T-helper 17 cell (primary cell): Measurements from ENCODE around the gene RPS2. TPM values are rescaled to one million over a fixed set of nuclear protein-coding genes. Genes with fewer than 3 reads are reported as not detected.
"Not testable (repeated sequence)": the region's sequence is repeated elsewhere in the genome, so short reads cannot be mapped to it uniquely, and the experiment has no call there.

Experiments
- ATAC-seq: fragments of 150-1000 bp; cut with Tn5 transposase; 2 replicates; pipeline ENCODE4 v1.10.0; 2021; ENCODE audit warnings: mild to moderate bottlenecking, moderate library complexity
- DNase-seq, 3 donors: peaks; one replicate each; pipeline versions ENCODE4 v3.0.0 to v3.0.0-alpha.2; 2020 to 2021
- H3K9me3 ChIP-seq: one replicate; pipeline ENCODE4 v1.7.0; 2013; ENCODE audit warnings: low read length, mild to moderate bottlenecking; ENCODE audit not compliant: control insufficient read depth, poor library complexity, severe bottlenecking
- H3K27ac Mint-ChIP-seq: one replicate; pipeline ENCODE4 v1.8.0; 2022; ENCODE audit warnings: mild to moderate bottlenecking, moderate library complexity, mixed read lengths
- H3K27me3 Mint-ChIP-seq: one replicate; pipeline ENCODE4 v1.8.0; 2022; ENCODE audit warnings: mixed read lengths
- H3K36me3 Mint-ChIP-seq: one replicate; pipeline ENCODE4 v1.8.0; 2022; ENCODE audit warnings: low read depth, mixed read lengths
- H3K4me1 Mint-ChIP-seq: one replicate; pipeline ENCODE4 v1.8.0; 2022; ENCODE audit warnings: mild to moderate bottlenecking, mixed read lengths
- H3K4me3 Mint-ChIP-seq: one replicate; pipeline ENCODE4 v1.8.0; 2022; ENCODE audit warnings: mild to moderate bottlenecking, moderate library complexity, mixed read lengths
- total RNA-seq, 4 donors: library from RNA in 2 of 4; stranded (reverse) in 2 of 4; gene quantifications; one replicate each; pipeline ENCODE4 v1.2.3 and lab custom pipeline; 2022 to 2026

Gene RPS2
- total RNA-seq, 2 donors from 2014 or later: 3,200 to 3,361 TPM

GRCh38 chr16:1974157-1975070, 9.8 kb upstream of the RPS2 start:
- Mint-ChIP-seq H3K27ac (no peak overlapping the region), H3K4me1 (peaks cover 24% of the 10 kb centered on the region), H3K36me3 (peaks cover 8% of the 10 kb centered on the region), H3K27me3 (no peaks in the 10 kb centered on the region), H3K4me3 (no peak overlapping the region)
- H3K9me3 ChIP-seq: no peaks in the 10 kb centered on the region
- DNase-seq (no peak), ATAC-seq (no peak)

GRCh38 chr16:1973461-1974156, 9.0 kb upstream of the RPS2 start:
- no peaks in the 10 kb centered on the region for H3K9me3 ChIP-seq
- no peak for DNase-seq
- Mint-ChIP-seq H3K27ac (no peak overlapping the region), H3K4me1 (peaks cover 24% of the 10 kb centered on the region), H3K36me3 (peaks cover 8% of the 10 kb centered on the region), H3K4me3 (no peak overlapping the region), H3K27me3 (no peaks in the 10 kb centered on the region)
- no peak for ATAC-seq

- peak overlapping the region; percentile 98 for H3K4me3 Mint-ChIP-seq
- H3K36me3 Mint-ChIP-seq: peaks cover 8% of the 10 kb centered on the region
- H3K27ac Mint-ChIP-seq: peak overlapping the region; percentile 97
- DNase-seq: no peak
- peaks cover 25% of the 10 kb centered on the region for H3K4me1 Mint-ChIP-seq
- no peaks in the 10 kb centered on the region for H3K9me3 ChIP-seq
- H3K27me3 Mint-ChIP-seq: no peaks in the 10 kb centered on the region
- ATAC-seq: no peak
Measured at GRCh38 chr16:1972490-1972877, 7.9 kb upstream of the RPS2 start.

- H3K27ac Mint-ChIP-seq: peak within 1 kb of the TSS; percentile 97
- peaks cover 8% of the 10 kb centered on the region for H3K36me3 Mint-ChIP-seq
- ATAC-seq: peak; percentile 96
- H3K27me3 Mint-ChIP-seq: no peaks in the 10 kb centered on the region
- DNase-seq: peak; percentile 94 to 97 (median 94)
- H3K9me3 ChIP-seq: no peaks in the 10 kb centered on the region
- H3K4me3 Mint-ChIP-seq: peak within 1 kb of the TSS; percentile 98
- H3K4me1 Mint-ChIP-seq: peaks cover 28% of the 10 kb centered on the region
Measured at GRCh38 chr16:1971796-1972489, 7.3 kb upstream of the RPS2 start, which contains the start of gene TBL3. Gene TBL3 (plus strand): TSS chr16:1972053. CDS start chr16:1972165, 112 bp downstream.

GRCh38 chr16:1968146-1968953, 3.7 kb upstream of the RPS2 start:
- Mint-ChIP-seq H3K36me3 (peaks cover 6% of the 10 kb centered on the region), H3K27me3 (no peaks in the 10 kb centered on the region), H3K4me3 (no peak overlapping the region), H3K27ac (no peak overlapping the region), H3K4me1 (peaks cover 48% of the 10 kb centered on the region)
- no peak for ATAC-seq
- DNase-seq: no peak
- no peaks in the 10 kb centered on the region for H3K9me3 ChIP-seq

GRCh38 chr16:1966460-1966859, 1.8 kb upstream of the RPS2 start, which contains the start of gene RNF151:
Gene RNF151 (plus strand): TSS chr16:1966856. CDS start chr16:1966882, 26 bp downstream.
- no peaks in the 10 kb centered on the region for H3K27me3 Mint-ChIP-seq
- H3K4me3 Mint-ChIP-seq: peak within 1 kb of the TSS; percentile 93
- peak within 1 kb of the TSS; percentile 98 for H3K27ac Mint-ChIP-seq
- H3K36me3 Mint-ChIP-seq: peaks cover 4% of the 10 kb centered on the region
- ATAC-seq (no peak), DNase-seq (no peak)
- H3K4me1 Mint-ChIP-seq: peaks cover 39% of the 10 kb centered on the region
- H3K9me3 ChIP-seq: no peaks in the 10 kb centered on the region

GRCh38 chr16:1965396-1966001, 873 bp upstream of the RPS2 start:
- peaks cover 41% of the 10 kb centered on the region for H3K4me1 Mint-ChIP-seq
- no peaks in the 10 kb centered on the region for H3K9me3 ChIP-seq
- DNase-seq (no peak), ATAC-seq (no peak)
- peaks cover 4% of the 10 kb centered on the region for H3K36me3 Mint-ChIP-seq
- H3K27ac Mint-ChIP-seq: peak overlapping the region; percentile 98
- no peaks in the 10 kb centered on the region for H3K27me3 Mint-ChIP-seq
- peak overlapping the region; percentile 93 for H3K4me3 Mint-ChIP-seq

GRCh38 chr16:1963806-1964505, 670 bp downstream of the RPS2 start:
- H3K27me3 Mint-ChIP-seq: no peaks in the 10 kb centered on the region
- DNase-seq: no peak
- H3K4me3 Mint-ChIP-seq: peak overlapping the region; percentile 93
- H3K4me1 Mint-ChIP-seq: peaks cover 45% of the 10 kb centered on the region
- H3K36me3 Mint-ChIP-seq: peaks cover 4% of the 10 kb centered on the region
- no peaks in the 10 kb centered on the region for H3K9me3 ChIP-seq
- peak overlapping the region; percentile 98 for H3K27ac Mint-ChIP-seq
- ATAC-seq: peak; percentile 16

- Mint-ChIP-seq H3K4me3 (peak overlapping the region; percentile 93), H3K4me1 (peaks cover 43% of the 10 kb centered on the region), H3K27ac (peak overlapping the region; percentile 98)
- not testable (repeated sequence) for H3K9me3 ChIP-seq, DNase-seq, H3K27me3 Mint-ChIP-seq, ATAC-seq, H3K36me3 Mint-ChIP-seq
Measured at GRCh38 chr16:1962161-1963153, 2.2 kb downstream of the RPS2 start.

- peak overlapping the region; percentile 98 for H3K27ac Mint-ChIP-seq
- DNase-seq (no peak), ATAC-seq (no peak)
- no peaks in the 10 kb centered on the region for H3K27me3 Mint-ChIP-seq
- H3K36me3 Mint-ChIP-seq: peaks cover 4% of the 10 kb centered on the region
- peaks cover 40% of the 10 kb centered on the region for H3K4me1 Mint-ChIP-seq
- no peaks in the 10 kb centered on the region for H3K9me3 ChIP-seq
- H3K4me3 Mint-ChIP-seq: peak overlapping the region; percentile 96
Measured at GRCh38 chr16:1961651-1962067, 3.0 kb downstream of the RPS2 start.
